Smooth muscle cell (in vitro differentiated cells): Measurements from ENCODE around the gene RNF115. TPM values are rescaled to one million over a fixed set of nuclear protein-coding genes. Genes with fewer than 3 reads are reported as not detected.

Experiments used
- DNase-seq: peaks from one replicate; lab custom pipeline; 2025; ENCODE audit not compliant: unreplicated experiment; lab: John Stamatoyannopoulos, UW
- H2AFZ ChIP-seq: fragments of 200-600 bp; sonication (generic); 2 replicates; pipeline ENCODE4 v1.6.0; 2016; ENCODE audit warnings: antibody characterized with exemption, low read depth, mild to moderate bottlenecking
- H3F3A ChIP-seq: fragments of 200-600 bp; sonication (generic); 2 replicates; pipeline ENCODE4 v1.6.0; 2017; ENCODE audit warnings: antibody characterized with exemption, low read depth
- H3K27ac ChIP-seq: fragments of 200-600 bp; sonication (generic); 2 replicates; pipeline ENCODE4 v1.5.1; 2016; ENCODE audit warnings: low read depth, mild to moderate bottlenecking
- H3K27me3 ChIP-seq: fragments of 200-600 bp; sonication (generic); 2 replicates; pipeline ENCODE4 v1.6.1; 2016; ENCODE audit warnings: low read depth, mild to moderate bottlenecking
- H3K36me3 ChIP-seq: fragments of 200-600 bp; sonication (generic); 2 replicates; pipeline ENCODE4 v1.5.1; 2016; ENCODE audit warnings: low read depth
- H3K4me1 ChIP-seq: fragments of 200-600 bp; sonication (generic); 2 replicates; pipeline ENCODE4 v1.5.1; 2016; ENCODE audit warnings: low read depth
- H3K4me2 ChIP-seq: fragments of 200-600 bp; sonication (generic); 2 replicates; pipeline ENCODE4 v1.6.0; 2016; ENCODE audit warnings: mild to moderate bottlenecking
- H3K4me3 ChIP-seq: fragments of 200-600 bp; sonication (generic); 2 replicates; pipeline ENCODE4 v1.5.1; 2016; ENCODE audit warnings: mild to moderate bottlenecking
- H3K79me2 ChIP-seq: fragments of 200-600 bp; sonication (generic); 2 replicates; pipeline ENCODE4 v1.6.0; 2016; ENCODE audit warnings: low read depth, mild to moderate bottlenecking
- H3K9ac ChIP-seq: fragments of 200-600 bp; sonication (generic); 2 replicates; pipeline ENCODE4 v1.6.0; 2016; ENCODE audit warnings: low read depth
- H3K9me3 ChIP-seq: fragments of 200-600 bp; sonication (generic); replicated peaks from 2 replicates; pipeline ENCODE4 v1.5.1; 2016; ENCODE audit warnings: low read depth
- H4K20me1 ChIP-seq: fragments of 200-600 bp; sonication (generic); 2 replicates; pipeline ENCODE4 v1.6.0; 2016; ENCODE audit warnings: low read depth
- CTCF ChIP-seq: fragments of 200-600 bp; sonication (generic); IDR thresholded peaks from 2 replicates; pipeline ENCODE4 v1.5.1; 2017; ENCODE audit warnings: borderline replicate concordance, mild to moderate bottlenecking, antibody characterized with exemption; ENCODE audit not compliant: insufficient read depth, poor library complexity, severe bottlenecking
- WGBS: methylation state at CpG from one replicate; pipeline ENCODE4 v1.1.7; 2016; ENCODE audit warnings: low lambda C conversion rate; 5-methylcytosine and 5-hydroxymethylcytosine counted together
- polyA plus RNA-seq: library from polyadenylated mRNA; unstranded; fragments of >200 nt; fragmentation: Nextera tagmentation; extraction: Ambion mirVana; gene quantifications from 2 replicates; pipeline ENCODE4 v1.2.1, GENCODE V29; 2016
- total RNA-seq: library from RNA; depleted of rRNA; stranded (reverse); fragments of >200 nt; gene quantifications from 2 replicates; pipeline ENCODE4 v1.2.3, GENCODE V29; 2014

RNF115 gene
- total and polyA plus RNA-seq, 2 experiments from 2014 or later = 4.2 to 9.2 TPM

GRCh38 chr1:145782272-145783099, 41.4 kb downstream of the RNF115 start:
- TF ChIP-seq CTCF = no peak
- Histone ChIP-seq H3K36me3 (no peaks in the 10 kb centered on the region), H3K4me3 (no peak overlapping the region), H3K9ac (no peak overlapping the region), H4K20me1 (peaks cover 19% of the 10 kb centered on the region), H3K27ac (peak overlapping the region; percentile 44), H3K27me3 (no peaks in the 10 kb centered on the region), H3K79me2 (no peaks in the 10 kb centered on the region), H3K9me3 (no peaks in the 10 kb centered on the region), H3K4me1 (no peaks in the 10 kb centered on the region), H2AFZ (no peak overlapping the region), H3K4me2 (peak overlapping the region; percentile 31), H3F3A (no peaks in the 10 kb centered on the region)
- 78% methylated on average over 10 of the region's 10 CpGs for WGBS
- no peak for DNase-seq

DNA sequence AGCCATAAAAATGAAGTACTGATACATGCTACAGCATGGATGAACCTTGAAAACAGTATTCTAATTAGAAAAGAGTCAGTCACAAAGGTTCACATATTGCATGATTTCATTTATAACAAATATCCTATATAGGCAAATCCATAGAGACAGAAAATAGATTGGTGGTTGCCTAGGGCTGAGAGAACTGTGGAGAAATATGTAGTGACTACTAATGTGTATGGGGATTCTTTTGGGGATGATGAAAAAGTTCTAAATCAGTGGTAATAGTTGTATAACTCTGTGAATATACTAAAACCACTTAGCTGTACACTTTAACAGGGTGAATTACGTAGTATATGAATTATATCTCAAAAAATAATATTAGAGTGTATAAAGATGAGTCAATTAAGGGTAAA, 45.8 kb downstream of the RNF115 start:
- H3K4me1 ChIP-seq = no peaks in the 10 kb centered on the region
- H3K79me2 ChIP-seq = no peaks in the 10 kb centered on the region
- no peak for DNase-seq
- H3K27ac ChIP-seq = no peak overlapping the region
- H4K20me1 ChIP-seq = peaks cover 12% of the 10 kb centered on the region
- no peaks in the 10 kb centered on the region for H3K9me3 ChIP-seq
- H3F3A ChIP-seq = no peaks in the 10 kb centered on the region
- H3K9ac ChIP-seq = no peak overlapping the region
- H3K36me3 ChIP-seq = no peaks in the 10 kb centered on the region
- no peaks in the 10 kb centered on the region for H3K27me3 ChIP-seq
- TF ChIP-seq CTCF = no peak
- H3K4me2 ChIP-seq = no peak overlapping the region
- no peak overlapping the region for H2AFZ ChIP-seq
- no peak overlapping the region for H3K4me3 ChIP-seq
- WGBS = 100% methylated on average over 1 of the region's 1 CpG

- H3K9me3 ChIP-seq = no peaks in the 10 kb centered on the region
- no peaks in the 10 kb centered on the region for H3K4me1 ChIP-seq
- H3F3A ChIP-seq = no peaks in the 10 kb centered on the region
- H2AFZ ChIP-seq = no peak overlapping the region
- H3K27me3 ChIP-seq = no peaks in the 10 kb centered on the region
- 97% methylated on average over 1 of the region's 1 CpG for WGBS
- no peak overlapping the region for H3K9ac ChIP-seq
- peaks cover 11% of the 10 kb centered on the region for H4K20me1 ChIP-seq
- no peak for TF ChIP-seq CTCF
- no peak overlapping the region for H3K4me3 ChIP-seq
- no peak for DNase-seq
- no peaks in the 10 kb centered on the region for H3K36me3 ChIP-seq
- no peak overlapping the region for H3K27ac ChIP-seq
- H3K4me2 ChIP-seq = no peak overlapping the region
- no peaks in the 10 kb centered on the region for H3K79me2 ChIP-seq
Observed at GRCh38 chr1:145777357-145778145, 46.3 kb downstream of the RNF115 start.
